HG02571 (cell line): Measurements from ENCODE around the gene FAM236A.
A peak's percentile ranks its signal among the peaks of the same experiment; 100 is the strongest.
"Not testable (repeated sequence)": the region's sequence is repeated elsewhere in the genome, so short reads cannot be mapped to it uniquely, and the experiment has no call there.

Experiments used
- ATAC-seq: cut with Tn5 transposase; IDR thresholded peaks from one replicate; pipeline ENCODE4 v1.9.1; 2021; ENCODE audit warnings: mild to moderate bottlenecking, moderate library complexity; ENCODE audit not compliant: unreplicated experiment

Gene FAM236A

GRCh38 chrX:72937906-72938305 lies at the start of gene FAM236A:
FAM236A (plus strand) TSS chrX:72938206; CDS start chrX:72938263, 57 bp downstream.
- not testable (repeated sequence) for ATAC-seq

GRCh38 chrX:72889740-72890139 lies 48.3 kb upstream of the FAM236A start:
- ATAC-seq, result not testable (repeated sequence)

GRCh38 chrX:72912315-72912714 lies 25.7 kb upstream of the FAM236A start, which contains the start of gene FAM236C:
FAM236C (plus strand) TSS chrX:72912615; CDS start chrX:72912715, 100 bp downstream.
- ATAC-seq, result not testable (repeated sequence)

GRCh38 chrX:72916096-72916495 lies 21.9 kb upstream of the FAM236A start:
- not testable (repeated sequence) for ATAC-seq

- not testable (repeated sequence) for ATAC-seq
Measured at GRCh38 chrX:72932283-72932682, 5.7 kb upstream of the FAM236A start.

GRCh38 chrX:72936455-72936854 lies 1.6 kb upstream of the FAM236A start:
- not testable (repeated sequence) for ATAC-seq

GRCh38 chrX:72936882-72937455 lies 1.0 kb upstream of the FAM236A start:
- not testable (repeated sequence) for ATAC-seq

GRCh38 chrX:72942272-72942671 lies 4.3 kb downstream of the FAM236A start:
- ATAC-seq, result not testable (repeated sequence)

- ATAC-seq, result peak; percentile 67
Measured at GRCh38 chrX:72943035-72943818, 5.2 kb downstream of the FAM236A start.

- ATAC-seq, result peak; percentile 72
Measured at GRCh38 chrX:72943819-72944169, 5.8 kb downstream of the FAM236A start, which contains the start of gene DMRTC1. DMRTC1 (minus strand) TSS chrX:72943837; CDS start chrX:72875694, 68,143 bp downstream.

GRCh38 chrX:72959971-72960370 lies 22.0 kb downstream of the FAM236A start:
- ATAC-seq, result not testable (repeated sequence)

- not testable (repeated sequence) for ATAC-seq
Measured at GRCh38 chrX:72971859-72972258, 33.9 kb downstream of the FAM236A start.

- ATAC-seq, result not testable (repeated sequence)
Measured at GRCh38 chrX:72974885-72975284, 36.9 kb downstream of the FAM236A start.

- ATAC-seq, result not testable (repeated sequence)
Measured at GRCh38 chrX:72980894-72981469, 43.0 kb downstream of the FAM236A start.
